ENCODE data around the gene MCM8.
A peak's percentile ranks its signal among the peaks of the same experiment; 100 is the strongest.

The MCM8 gene

GRCh38 chr20:5950271-5951031, at the start of gene MCM8, which contains the start of gene TRMT6:
MCM8 (plus strand) TSS chr20:5950652; CDS start chr20:5952016, 1,364 bp downstream.
TRMT6 (minus strand) TSS chr20:5950533; CDS start chr20:5950405, 128 bp downstream.
- Mint-ChIP-seq H3K9me3 (no peaks in the 10 kb centered on the region), H3K27me3 (no peaks in the 10 kb centered on the region), H3K4me1 (peaks cover 49% of the 10 kb centered on the region), H3K4me3 (peak within 1 kb of the TSS; percentile 99), H3K36me3 (peaks cover 9% of the 10 kb centered on the region), H3K27ac (peak within 1 kb of the TSS; percentile 100)

- H3K27me3 Mint-ChIP-seq, result peaks cover 19% of the 10 kb centered on the region
- no peaks in the 10 kb centered on the region for H3K9me3 Mint-ChIP-seq
- H3K36me3 Mint-ChIP-seq, result no peaks in the 10 kb centered on the region
- H3K27ac Mint-ChIP-seq, result no peak overlapping the region
- no peak overlapping the region for H3K4me3 Mint-ChIP-seq
- H3K4me1 Mint-ChIP-seq, result no peaks in the 10 kb centered on the region
Observed at GRCh38 chr20:5900908-5901307, 49.5 kb upstream of the MCM8 start.

GRCh38 chr20:5908981-5909380, 41.5 kb upstream of the MCM8 start:
- H3K36me3 Mint-ChIP-seq, result peaks cover 2% of the 10 kb centered on the region
- H3K27me3 Mint-ChIP-seq, result peaks cover 57% of the 10 kb centered on the region
- H3K4me3 Mint-ChIP-seq, result no peak overlapping the region
- no peak overlapping the region for H3K27ac Mint-ChIP-seq
- H3K4me1 Mint-ChIP-seq, result peaks cover 12% of the 10 kb centered on the region
- H3K9me3 Mint-ChIP-seq, result no peaks in the 10 kb centered on the region

GRCh38 chr20:5910186-5910585, 40.3 kb upstream of the MCM8 start:
- Mint-ChIP-seq H3K4me3 (no peak overlapping the region), H3K9me3 (no peaks in the 10 kb centered on the region), H3K4me1 (peaks cover 12% of the 10 kb centered on the region), H3K27ac (no peak overlapping the region), H3K36me3 (peaks cover 2% of the 10 kb centered on the region), H3K27me3 (peaks cover 62% of the 10 kb centered on the region)

- Mint-ChIP-seq H3K4me3 (no peak overlapping the region), H3K27ac (no peak overlapping the region), H3K36me3 (peaks cover 2% of the 10 kb centered on the region), H3K9me3 (no peaks in the 10 kb centered on the region), H3K27me3 (peaks cover 42% of the 10 kb centered on the region), H3K4me1 (peaks cover 12% of the 10 kb centered on the region)
Observed at GRCh38 chr20:5913166-5913565, 37.3 kb upstream of the MCM8 start.

DNA sequence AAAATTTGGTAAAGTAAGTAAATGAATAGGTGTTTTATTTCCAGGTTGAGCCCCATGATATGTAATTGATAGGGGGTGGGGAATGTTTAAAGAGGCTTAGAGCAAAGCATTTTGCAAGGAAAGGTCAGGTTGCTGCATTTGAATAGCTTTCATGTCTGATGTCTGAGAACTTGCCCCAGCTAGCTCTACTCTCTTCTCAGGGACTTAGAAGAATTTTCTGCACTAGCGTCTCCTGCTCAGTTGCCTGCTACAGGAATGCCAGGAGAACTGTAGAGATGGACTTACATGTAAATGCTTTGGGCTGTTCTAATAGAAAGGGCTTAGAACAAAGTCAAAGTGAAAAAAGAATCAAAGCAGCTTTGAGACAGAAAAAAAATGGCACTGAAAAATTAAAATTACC, 35.6 kb upstream of the MCM8 start:
- Mint-ChIP-seq H3K27me3 (peaks cover 34% of the 10 kb centered on the region), H3K36me3 (peaks cover 2% of the 10 kb centered on the region), H3K4me1 (peaks cover 23% of the 10 kb centered on the region), H3K4me3 (no peak overlapping the region), H3K27ac (no peak overlapping the region), H3K9me3 (no peaks in the 10 kb centered on the region)

DNA sequence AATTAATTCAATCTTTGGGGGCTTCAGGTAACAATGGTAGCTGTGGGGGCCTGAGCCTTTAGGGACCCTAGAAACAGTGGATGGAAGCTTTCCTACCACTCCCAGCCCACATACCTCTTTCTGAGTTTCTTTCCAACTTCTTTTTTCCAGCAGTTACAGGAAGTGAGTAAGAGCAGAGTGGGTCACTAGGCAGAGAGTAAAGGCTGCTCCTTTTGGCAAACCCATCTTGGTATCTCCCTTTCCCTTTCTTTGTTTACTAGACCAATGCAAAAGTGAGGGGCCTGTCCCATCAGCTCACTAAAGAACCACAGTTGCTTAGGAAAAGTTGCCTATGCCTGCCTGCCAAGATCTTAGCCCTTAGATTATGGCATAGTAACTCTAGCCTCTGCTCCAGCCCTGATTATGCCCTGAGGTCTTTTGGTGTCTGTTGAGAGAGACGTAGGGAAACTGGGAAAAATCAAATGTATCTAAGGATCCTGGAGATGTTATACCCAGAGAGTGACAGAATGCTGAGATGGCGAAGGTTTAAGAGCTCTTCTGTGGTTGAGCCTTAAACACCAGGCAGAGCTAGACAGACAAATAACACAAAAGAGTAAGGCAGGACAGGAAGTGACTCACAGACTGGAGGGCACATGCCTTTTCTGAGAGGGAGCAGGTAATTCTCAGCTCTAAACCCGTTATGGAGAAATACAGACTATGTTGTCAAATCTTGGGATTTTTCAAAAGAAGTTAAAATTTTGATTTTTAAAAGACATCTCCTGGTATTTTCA, 31.4 kb upstream of the MCM8 start:
- no peaks in the 10 kb centered on the region for H3K36me3 Mint-ChIP-seq
- H3K9me3 Mint-ChIP-seq, result no peaks in the 10 kb centered on the region
- H3K4me1 Mint-ChIP-seq, result peaks cover 16% of the 10 kb centered on the region
- no peak overlapping the region for H3K4me3 Mint-ChIP-seq
- peaks cover 10% of the 10 kb centered on the region for H3K27me3 Mint-ChIP-seq
- H3K27ac Mint-ChIP-seq, result no peak overlapping the region

DNA sequence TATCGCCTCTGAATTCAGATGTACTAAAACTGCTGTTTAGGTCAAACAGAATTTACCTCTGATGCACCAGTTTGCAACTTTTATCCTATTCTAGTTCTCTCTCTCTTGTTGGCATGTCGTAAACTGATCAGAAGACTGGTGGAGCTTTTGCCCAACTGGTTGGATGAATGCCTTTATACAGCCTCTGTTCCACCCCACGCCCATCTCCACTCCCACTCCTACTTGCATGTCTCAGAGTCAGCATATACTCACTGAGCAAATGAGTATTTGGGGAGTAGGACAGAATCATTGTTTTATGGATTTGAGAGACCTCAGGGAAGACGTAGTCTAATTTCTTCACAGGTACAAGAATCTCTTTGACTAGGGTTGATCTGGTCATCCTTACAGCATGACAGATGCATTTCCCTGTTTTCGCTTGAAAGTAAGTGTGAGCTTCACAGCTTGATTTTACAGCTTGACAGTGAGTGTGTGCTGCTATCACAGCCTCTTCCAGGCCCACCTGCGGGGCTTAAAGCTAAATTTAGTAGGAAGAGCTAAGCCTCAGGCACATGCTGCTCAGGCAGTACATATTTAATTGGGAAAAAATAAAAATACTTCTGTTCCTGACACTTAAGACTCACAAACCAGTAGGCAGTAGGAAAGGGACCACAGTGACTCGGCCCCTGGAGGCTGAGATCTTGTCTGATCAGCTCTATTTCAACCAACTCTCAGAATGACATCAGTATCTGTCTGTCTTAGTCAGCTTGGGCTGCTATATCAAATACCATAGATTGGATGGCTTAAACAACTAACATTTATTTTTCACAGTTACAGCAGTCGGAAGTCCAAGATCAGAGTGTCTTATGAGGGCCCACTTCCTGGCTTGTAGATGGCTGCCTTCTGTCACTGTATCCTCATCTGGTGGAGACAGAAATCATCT, 30.6 kb upstream of the MCM8 start:
- H3K4me1 Mint-ChIP-seq, result peaks cover 16% of the 10 kb centered on the region
- no peak overlapping the region for H3K27ac Mint-ChIP-seq
- H3K4me3 Mint-ChIP-seq, result peak overlapping the region; percentile 2
- no peaks in the 10 kb centered on the region for H3K36me3 Mint-ChIP-seq
- peaks cover 4% of the 10 kb centered on the region for H3K27me3 Mint-ChIP-seq
- H3K9me3 Mint-ChIP-seq, result no peaks in the 10 kb centered on the region

DNA sequence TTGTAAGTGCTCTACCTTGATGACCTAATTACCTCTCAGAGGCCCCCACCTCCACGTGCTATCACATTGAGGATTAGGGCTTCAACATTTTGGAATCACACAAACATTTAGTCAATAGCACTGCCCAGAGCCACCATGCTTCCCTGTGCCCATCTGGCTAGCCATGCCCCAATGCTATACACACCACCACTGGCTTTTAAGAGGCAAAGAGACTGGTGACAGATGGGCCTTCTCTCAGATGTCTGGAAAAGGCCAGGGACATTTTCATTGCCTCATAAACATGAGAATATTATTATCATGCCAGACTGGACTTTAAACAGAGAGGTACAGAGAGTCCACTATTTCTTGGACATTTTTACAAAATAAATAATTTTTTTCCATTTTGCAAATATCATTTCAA, 29.9 kb upstream of the MCM8 start:
- H3K4me1 Mint-ChIP-seq, result peaks cover 16% of the 10 kb centered on the region
- no peak overlapping the region for H3K27ac Mint-ChIP-seq
- H3K9me3 Mint-ChIP-seq, result no peaks in the 10 kb centered on the region
- H3K36me3 Mint-ChIP-seq, result no peaks in the 10 kb centered on the region
- H3K27me3 Mint-ChIP-seq, result peaks cover 3% of the 10 kb centered on the region
- no peak overlapping the region for H3K4me3 Mint-ChIP-seq

- no peaks in the 10 kb centered on the region for H3K36me3 Mint-ChIP-seq
- no peak overlapping the region for H3K27ac Mint-ChIP-seq
- peaks cover 16% of the 10 kb centered on the region for H3K4me1 Mint-ChIP-seq
- peaks cover 3% of the 10 kb centered on the region for H3K27me3 Mint-ChIP-seq
- H3K4me3 Mint-ChIP-seq, result no peak overlapping the region
- no peaks in the 10 kb centered on the region for H3K9me3 Mint-ChIP-seq
Observed at GRCh38 chr20:5923493-5923892, 27.0 kb upstream of the MCM8 start.

DNA sequence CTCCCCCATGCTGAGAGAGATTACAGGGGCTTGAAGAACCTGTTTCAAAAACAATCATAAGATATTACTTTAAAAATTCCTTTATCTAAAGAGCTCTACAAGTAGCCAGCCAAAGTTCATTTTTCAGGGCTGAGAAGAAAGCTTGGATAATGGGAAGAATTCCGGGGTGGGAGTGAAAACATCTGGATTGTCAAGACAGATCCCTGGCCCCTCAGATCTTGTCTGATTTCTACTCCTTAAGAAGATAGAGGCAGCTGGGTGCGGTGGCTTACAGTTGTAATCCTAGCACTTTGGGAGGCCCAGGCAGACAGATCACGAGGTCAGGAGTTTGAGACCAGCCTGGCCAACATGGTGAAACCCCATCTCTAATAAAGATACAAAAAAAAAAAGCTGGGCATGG, 24.9 kb upstream of the MCM8 start:
- peaks cover 5% of the 10 kb centered on the region for H3K27me3 Mint-ChIP-seq
- no peaks in the 10 kb centered on the region for H3K9me3 Mint-ChIP-seq
- H3K36me3 Mint-ChIP-seq, result no peaks in the 10 kb centered on the region
- no peak overlapping the region for H3K27ac Mint-ChIP-seq
- no peak overlapping the region for H3K4me3 Mint-ChIP-seq
- H3K4me1 Mint-ChIP-seq, result peaks cover under 1% of the 10 kb centered on the region

DNA sequence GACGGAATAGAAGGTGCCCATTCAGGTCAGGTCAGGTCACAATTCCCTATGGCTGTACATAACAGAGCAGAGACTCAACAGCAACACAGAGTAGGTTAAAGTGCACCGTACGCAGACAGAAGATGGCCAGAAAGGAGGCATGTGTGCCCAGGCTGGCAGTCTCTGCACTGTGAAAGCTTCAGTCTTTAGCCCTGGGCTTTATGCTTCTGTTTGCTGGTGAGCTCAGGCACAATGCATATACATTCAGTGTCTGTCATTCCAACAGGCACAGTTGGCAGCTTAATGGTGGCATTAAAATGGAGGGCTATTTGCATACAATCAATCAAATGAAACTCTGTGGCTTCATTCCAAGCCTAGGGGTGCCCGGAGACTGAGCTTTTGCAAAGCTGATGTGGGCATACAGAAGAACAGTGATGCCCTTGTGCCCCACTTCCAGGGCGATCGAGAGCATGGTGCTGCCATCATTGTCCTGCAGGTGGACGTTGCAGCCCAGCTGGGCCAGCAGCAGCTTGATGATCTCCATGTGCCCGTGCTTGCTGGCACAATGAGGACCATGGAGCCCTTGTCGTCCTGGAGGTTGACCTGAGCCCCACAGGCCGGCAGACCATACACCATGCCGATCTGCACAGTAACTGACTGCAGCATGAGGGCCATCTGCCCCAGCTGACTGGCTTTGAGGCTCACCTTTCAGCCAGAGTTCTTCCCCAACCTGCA, 22.5 kb upstream of the MCM8 start:
- Mint-ChIP-seq H3K27me3 (peaks cover 3% of the 10 kb centered on the region), H3K4me3 (no peak overlapping the region), H3K36me3 (no peaks in the 10 kb centered on the region), H3K4me1 (no peaks in the 10 kb centered on the region), H3K9me3 (no peaks in the 10 kb centered on the region), H3K27ac (no peak overlapping the region)

GRCh38 chr20:5928836-5929715, 21.4 kb upstream of the MCM8 start:
- no peaks in the 10 kb centered on the region for H3K9me3 Mint-ChIP-seq
- no peak overlapping the region for H3K27ac Mint-ChIP-seq
- H3K36me3 Mint-ChIP-seq, result no peaks in the 10 kb centered on the region
- H3K4me1 Mint-ChIP-seq, result peaks cover 4% of the 10 kb centered on the region
- H3K4me3 Mint-ChIP-seq, result no peak overlapping the region
- H3K27me3 Mint-ChIP-seq, result peaks cover 3% of the 10 kb centered on the region

DNA sequence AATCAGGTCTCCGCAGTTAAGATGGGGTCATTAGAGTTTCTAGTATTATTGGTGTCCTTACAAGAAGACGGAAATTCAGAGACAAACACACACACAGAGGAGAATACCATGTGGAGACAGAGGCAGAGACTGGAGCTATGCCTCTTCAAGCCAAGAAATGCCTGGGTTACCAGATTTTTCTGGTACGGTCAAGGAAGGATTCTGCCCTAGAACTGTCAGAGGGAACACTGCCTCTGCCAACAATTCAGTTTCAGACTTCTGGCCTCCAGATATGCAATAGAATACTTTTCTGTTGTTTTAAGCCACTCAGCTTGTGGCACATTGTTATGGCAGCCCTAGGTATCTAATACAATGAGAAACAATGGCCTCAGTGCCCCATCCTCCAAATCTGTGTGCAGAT, 19.0 kb upstream of the MCM8 start:
- no peak overlapping the region for H3K27ac Mint-ChIP-seq
- peaks cover 12% of the 10 kb centered on the region for H3K4me1 Mint-ChIP-seq
- H3K4me3 Mint-ChIP-seq, result no peak overlapping the region
- no peaks in the 10 kb centered on the region for H3K36me3 Mint-ChIP-seq
- peaks cover 3% of the 10 kb centered on the region for H3K27me3 Mint-ChIP-seq
- H3K9me3 Mint-ChIP-seq, result no peaks in the 10 kb centered on the region

Measured in activated naive CD4-positive, alpha-beta T cell treated with anti-CD3 and anti-CD28 coated beads, Interleukin-2, amount 50 U/mL, for 24 hours (primary cell).